Measurements from ENCODE around the gene OR9Q2. TPM values are rescaled to one million over a fixed set of nuclear protein-coding genes. Genes with fewer than 3 reads are reported as not detected.

Gene OR9Q2
- total RNA-seq, 1 donor from 2014 or later = 0.96 TPM

Other genes starting within 250 kb of the OR9Q2 start
- 0.24 TPM for gene OR9Q1, start 165.2 kb upstream of the OR9Q2 start, total RNA-seq (ENCODE audit: insufficient read depth, low replicate concordance)
- 0.72 TPM for gene OR6Q1, start 158.1 kb upstream of the OR9Q2 start, total RNA-seq (ENCODE audit: insufficient read depth, low replicate concordance)
- gene OR9I1, start 63.5 kb upstream of the OR9Q2 start, total RNA-seq (ENCODE audit: insufficient read depth, low replicate concordance) = 1.4 TPM
- not detected for gene OR1S2, start 15.1 kb downstream of the OR9Q2 start, total RNA-seq (ENCODE audit: insufficient read depth, low replicate concordance)
- not detected for gene OR1S1, start 23.6 kb downstream of the OR9Q2 start, total RNA-seq (ENCODE audit: insufficient read depth, low replicate concordance)
- gene OR10Q1, start 39.8 kb downstream of the OR9Q2 start, total RNA-seq (ENCODE audit: insufficient read depth, low replicate concordance) = 0.72 TPM
- not detected for gene OR10W1, start 79.2 kb downstream of the OR9Q2 start, total RNA-seq (ENCODE audit: insufficient read depth, low replicate concordance)
- gene OR5B17, start 170.0 kb downstream of the OR9Q2 start, total RNA-seq (ENCODE audit: insufficient read depth, low replicate concordance) = 1.4 TPM
- not detected for gene OR5B3, start 217.8 kb downstream of the OR9Q2 start, total RNA-seq (ENCODE audit: insufficient read depth, low replicate concordance)
- 3.9 TPM for gene OR5B2, start 239.1 kb downstream of the OR9Q2 start, total RNA-seq (ENCODE audit: insufficient read depth, low replicate concordance)

Data from umbilical cord (tissue), 1 donor.